GM04503 (cell line): Measurements from ENCODE around the gene SCGB1D4.

Source experiments
- DNase-seq: peaks from one replicate; pipeline ENCODE4 v3.0.0-alpha.2; 2012; ENCODE audit warnings: low read depth

SCGB1D4 gene

GRCh38 chr11:62273789-62274275 lies 25.0 kb downstream of the SCGB1D4 start:
- DNase-seq = no peak

DNA sequence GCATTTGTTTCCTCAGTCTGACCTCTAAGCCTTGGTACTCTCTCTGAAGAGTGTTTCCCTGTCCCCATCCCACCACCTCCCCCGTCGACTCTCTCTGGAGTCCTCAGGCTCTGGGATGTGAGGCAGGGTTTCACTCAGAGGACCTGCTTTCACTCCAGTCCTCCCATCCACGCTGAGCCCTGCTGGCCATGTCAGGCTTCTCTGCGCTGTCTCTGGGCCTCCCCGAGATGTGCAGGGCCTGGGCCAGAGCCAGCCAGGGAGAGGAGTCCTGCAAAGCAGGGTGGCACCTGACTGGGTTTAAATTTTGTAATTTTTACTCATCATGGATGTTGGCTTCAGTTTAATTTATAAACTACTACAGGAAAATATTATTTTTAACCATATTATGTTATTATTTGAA lies 25.6 kb downstream of the SCGB1D4 start:
- no peak for DNase-seq

DNA sequence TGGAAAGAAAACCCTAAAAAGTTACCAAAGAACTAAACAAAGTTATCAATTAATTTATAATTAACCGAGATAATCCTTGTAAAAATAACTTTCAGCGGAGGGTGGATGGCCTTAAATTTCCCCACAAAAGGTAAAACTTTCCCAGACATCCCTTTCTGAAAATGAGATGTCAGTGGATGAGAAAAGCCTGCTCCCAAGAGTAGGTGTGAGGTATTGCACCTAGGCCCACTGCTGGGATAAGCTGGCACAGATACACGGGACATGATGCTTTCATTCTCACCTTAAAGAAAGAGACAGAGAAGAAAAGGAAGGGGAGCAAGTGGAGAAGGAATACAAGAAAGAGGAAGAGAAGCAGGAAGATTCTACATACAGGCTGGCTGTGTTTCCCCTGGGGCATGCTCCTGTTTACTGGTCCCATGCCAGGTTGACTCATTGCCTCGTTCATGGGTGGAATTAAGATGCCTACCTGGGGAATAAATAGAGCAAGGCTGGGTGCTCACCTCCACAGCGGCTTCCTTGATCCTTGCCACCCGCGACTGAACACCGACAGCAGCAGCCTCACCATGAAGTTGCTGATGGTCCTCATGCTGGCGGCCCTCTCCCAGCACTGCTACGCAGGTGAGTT lies 29.1 kb downstream of the SCGB1D4 start, which contains the start of gene SCGB2A2:
Gene SCGB2A2, plus strand, starts transcription at position 505 of the 625 bp plus-strand sequence. Its CDS starts 59 bp downstream, at position 564.
- no peak for DNase-seq

GRCh38 chr11:62267576-62267975 lies 31.3 kb downstream of the SCGB1D4 start:
- no peak for DNase-seq

GRCh38 chr11:62267050-62267449 lies 31.8 kb downstream of the SCGB1D4 start:
- no peak for DNase-seq

DNA sequence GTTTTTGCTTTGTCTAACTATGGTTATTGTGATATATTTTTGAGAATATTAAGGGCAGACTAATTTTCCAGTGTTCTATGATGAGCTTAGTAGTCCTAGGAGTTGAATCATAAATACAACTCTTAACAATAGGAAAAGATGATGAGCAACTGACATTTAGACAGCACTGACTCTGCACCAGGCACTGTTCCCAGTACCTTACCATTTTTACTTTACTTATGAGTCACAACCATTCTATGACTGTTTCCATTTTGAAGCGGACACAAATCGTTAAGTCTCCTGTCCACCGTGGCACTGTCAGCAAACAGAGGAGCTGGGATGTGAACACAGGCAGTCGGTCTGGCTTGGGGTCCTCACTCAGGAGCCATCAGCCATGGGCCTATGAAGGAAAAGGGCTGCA lies 32.3 kb downstream of the SCGB1D4 start:
- no peak for DNase-seq

DNA sequence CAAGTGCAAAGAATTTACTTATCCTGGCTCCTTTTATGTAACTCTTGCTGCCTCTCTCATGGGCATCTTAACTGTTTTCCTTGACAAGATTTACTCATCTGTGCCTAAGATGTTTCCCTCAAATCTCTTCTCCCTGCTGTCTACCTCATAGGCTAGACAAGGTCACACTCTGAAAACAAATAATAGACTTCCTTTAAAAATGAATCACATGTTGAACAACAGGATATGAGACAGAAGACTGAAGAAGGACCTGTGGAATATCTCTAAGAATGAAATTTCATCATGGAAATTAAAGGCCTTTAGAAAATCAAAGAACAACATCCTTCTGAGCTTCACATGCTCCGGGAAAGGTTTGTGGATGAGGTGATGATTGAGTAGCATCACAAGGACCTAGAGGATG lies 34.9 kb downstream of the SCGB1D4 start:
- DNase-seq = no peak

- no peak for DNase-seq
Observed at GRCh38 chr11:62260261-62260953, 38.5 kb downstream of the SCGB1D4 start.

GRCh38 chr11:62256281-62256680 lies 42.6 kb downstream of the SCGB1D4 start:
- no peak for DNase-seq

DNA sequence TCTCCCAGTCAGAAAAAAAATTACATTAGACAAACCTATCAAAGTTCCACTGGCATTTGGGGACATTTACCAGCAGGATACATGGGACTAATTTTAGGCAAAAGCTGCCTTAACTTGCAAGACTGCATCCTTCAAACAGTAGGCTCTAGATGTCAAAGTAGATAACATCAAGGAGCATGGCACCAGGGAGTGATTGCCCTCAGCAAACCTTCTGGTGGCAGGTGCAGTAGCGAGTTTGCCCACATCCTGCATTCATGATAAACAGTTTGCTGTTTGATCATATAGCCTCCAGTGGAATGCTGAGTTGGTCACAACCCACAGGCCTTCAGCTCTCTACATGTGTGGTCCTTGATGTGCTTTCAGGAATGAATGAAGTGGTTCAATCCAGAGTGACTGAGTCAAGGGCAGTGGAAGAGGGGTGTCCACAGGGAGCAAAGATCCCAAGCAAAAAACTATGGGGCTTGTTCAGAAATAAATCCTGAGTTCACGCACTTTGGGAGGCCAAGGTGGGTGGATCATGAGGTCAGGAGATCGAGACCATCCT lies 44.8 kb downstream of the SCGB1D4 start:
- no peak for DNase-seq

GRCh38 chr11:62251698-62252097 lies 47.2 kb downstream of the SCGB1D4 start:
- DNase-seq = no peak
